Lower leg skin (tissue), 3 donors: ENCODE data around the gene C17orf113.

Experiments used
- CTCF ChIP-seq, 3 donors: fragments of 450-650 bp; IDR thresholded peaks; one replicate each; pipeline ENCODE4 v1.5.1; 2016; ENCODE audit warnings: antibody characterized with exemption in 3 of 3, mild to moderate bottlenecking in 3 of 3, moderate library complexity in 2 of 3
- POLR2A ChIP-seq, 2 donors: fragments of 450-650 bp; IDR thresholded peaks; one replicate each; pipeline ENCODE4 v1.6.1; 2016 to 2017; ENCODE audit warnings: antibody characterized with exemption in 2 of 2, mild to moderate bottlenecking in 1 of 2, moderate library complexity in 1 of 2

GRCh38 chr17:42051645-42052044 is 1.2 kb upstream of the C17orf113 start:
- no peak for TF ChIP-seq CTCF (IDR thresholded peaks at IDR 0.05)
- no peak for TF ChIP-seq POLR2A (IDR thresholded peaks at IDR 0.05)
